ENCODE measurements around the gene MGMT. TPM values are rescaled to one million over a fixed set of nuclear protein-coding genes. Genes with fewer than 3 reads are reported as not detected.

Gene MGMT
- total and polyA plus RNA-seq, 8 donors, result 1.2 to 37.8 (median 21.3) TPM

DNA sequence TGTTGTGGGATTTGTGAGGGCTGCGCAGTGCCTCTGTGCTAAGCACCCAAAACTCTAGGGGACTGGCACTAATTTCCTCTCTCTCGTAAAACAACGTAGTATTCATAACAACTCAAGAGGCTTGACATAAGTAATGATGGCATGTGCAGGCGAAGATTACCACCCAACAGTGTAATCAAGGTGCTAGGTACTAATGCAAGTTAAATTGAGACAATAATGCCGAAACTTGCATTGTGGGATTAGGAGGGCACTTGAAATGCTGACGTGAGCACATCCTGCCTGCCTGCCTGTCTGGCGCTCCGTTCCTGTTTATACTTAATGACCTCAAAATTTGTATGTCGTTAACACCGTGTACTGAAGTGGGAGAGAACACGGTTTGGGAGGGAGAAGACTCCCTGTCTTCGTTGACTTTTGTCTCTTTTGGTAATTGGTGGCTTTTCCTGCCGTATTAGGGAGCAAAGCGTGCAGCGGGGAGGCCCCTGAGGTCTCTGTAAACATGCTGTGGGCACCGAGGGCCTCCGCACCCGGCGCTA is 139.0 kb downstream of the MGMT start:
- no peaks in the 10 kb centered on the region for H3K4me1 ChIP-seq
- peak in 1 of 2 donors; percentile 54 for DNase-seq
- intact Hi-C loops (cut with DNase I; ENCODE audit: low total_unique reads), result no loop called here
- WGBS, 5 donors, result 78 to 83% (median 79%) methylated on average over 19 of the region's 19 CpGs
- H3K27me3 ChIP-seq, result no peaks in the 10 kb centered on the region
- H3K9me3 ChIP-seq, result no peaks in the 10 kb centered on the region
- TF ChIP-seq POLR2A (IDR thresholded peaks at IDR 0.05), result no peak
- TF ChIP-seq POLR2AphosphoS5 (IDR thresholded peaks at IDR 0.05), result no peak
- TF ChIP-seq, protein P1, sequence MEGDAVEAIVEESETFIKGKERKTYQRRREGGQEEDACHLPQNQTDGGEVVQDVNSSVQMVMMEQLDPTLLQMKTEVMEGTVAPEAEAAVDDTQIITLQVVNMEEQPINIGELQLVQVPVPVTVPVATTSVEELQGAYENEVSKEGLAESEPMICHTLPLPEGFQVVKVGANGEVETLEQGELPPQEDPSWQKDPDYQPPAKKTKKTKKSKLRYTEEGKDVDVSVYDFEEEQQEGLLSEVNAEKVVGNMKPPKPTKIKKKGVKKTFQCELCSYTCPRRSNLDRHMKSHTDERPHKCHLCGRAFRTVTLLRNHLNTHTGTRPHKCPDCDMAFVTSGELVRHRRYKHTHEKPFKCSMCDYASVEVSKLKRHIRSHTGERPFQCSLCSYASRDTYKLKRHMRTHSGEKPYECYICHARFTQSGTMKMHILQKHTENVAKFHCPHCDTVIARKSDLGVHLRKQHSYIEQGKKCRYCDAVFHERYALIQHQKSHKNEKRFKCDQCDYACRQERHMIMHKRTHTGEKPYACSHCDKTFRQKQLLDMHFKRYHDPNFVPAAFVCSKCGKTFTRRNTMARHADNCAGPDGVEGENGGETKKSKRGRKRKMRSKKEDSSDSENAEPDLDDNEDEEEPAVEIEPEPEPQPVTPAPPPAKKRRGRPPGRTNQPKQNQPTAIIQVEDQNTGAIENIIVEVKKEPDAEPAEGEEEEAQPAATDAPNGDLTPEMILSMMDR (IDR thresholded peaks at IDR 0.05), result no peak
- no peak for TF ChIP-seq EP300 (IDR thresholded peaks at IDR 0.05)
- no peaks in the 10 kb centered on the region for H3K36me3 ChIP-seq
- no peak overlapping the region for H3K4me3 ChIP-seq
- peak overlapping the region in 3 of 5 donors; percentile 2 to 49 (median 4) for H3K27ac ChIP-seq

DNA sequence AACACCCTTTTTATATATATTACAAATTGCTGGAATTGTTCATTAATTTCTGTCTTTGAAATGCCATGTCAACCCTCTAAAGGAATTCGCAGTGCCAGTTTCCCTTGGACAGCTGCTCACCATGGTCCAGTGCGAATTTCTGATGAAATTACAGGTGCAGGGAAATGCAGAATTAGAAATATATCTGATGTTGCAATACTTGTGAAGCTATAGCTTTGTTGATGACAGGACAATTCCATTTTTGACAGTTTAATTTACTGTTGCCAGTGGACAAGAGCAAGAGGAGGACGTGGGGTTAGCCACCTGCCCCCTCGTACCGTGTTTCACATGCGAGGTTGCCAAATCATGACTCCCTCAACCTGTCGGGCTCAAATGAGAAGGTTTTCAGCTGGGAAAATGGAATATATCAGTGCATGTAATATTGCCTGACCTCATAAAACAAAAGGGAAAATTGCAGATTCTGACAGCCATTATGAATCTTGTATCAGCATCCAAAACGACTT is 140.6 kb downstream of the MGMT start:
- 90 to 96% (median 94%) methylated on average over 8 of the region's 8 CpGs for WGBS, 5 donors
- no peak overlapping the region for H3K4me3 ChIP-seq
- no peak for DNase-seq
- TF ChIP-seq POLR2A (IDR thresholded peaks at IDR 0.05) (no peak), POLR2AphosphoS5 (IDR thresholded peaks at IDR 0.05) (no peak), EP300 (IDR thresholded peaks at IDR 0.05) (no peak)
- TF ChIP-seq, protein P1 (IDR thresholded peaks at IDR 0.05), result no peak
- H3K9me3 ChIP-seq, result no peaks in the 10 kb centered on the region
- H3K27ac ChIP-seq, result no peak overlapping the region
- H3K4me1 ChIP-seq, result no peaks in the 10 kb centered on the region
- H3K27me3 ChIP-seq, result no peaks in the 10 kb centered on the region
- intact Hi-C loops (cut with DNase I; ENCODE audit: low total_unique reads), result no loop called here
- H3K36me3 ChIP-seq, result no peaks in the 10 kb centered on the region

DNA sequence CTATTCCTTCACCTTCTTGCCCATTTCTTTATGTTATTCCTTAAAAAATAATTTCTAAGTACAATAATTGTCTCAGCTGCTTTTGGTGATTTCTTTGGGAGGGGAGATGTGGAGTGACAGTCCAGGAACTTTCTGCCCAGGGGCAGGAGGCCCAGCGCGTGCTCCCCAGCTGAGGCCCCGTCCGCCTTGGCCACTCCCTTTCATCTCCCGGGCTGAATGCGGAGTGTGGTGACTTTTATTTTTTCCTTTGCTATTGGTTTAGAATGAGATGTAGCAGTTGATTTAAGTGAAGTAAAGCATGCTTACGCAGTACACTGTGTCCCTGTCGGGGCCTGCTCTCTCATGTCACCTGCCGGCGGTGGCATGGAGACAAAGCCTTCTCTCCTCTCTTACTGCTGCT is 141.6 kb downstream of the MGMT start:
- no peak for TF ChIP-seq POLR2AphosphoS5 (IDR thresholded peaks at IDR 0.05)
- no peak for TF ChIP-seq POLR2A (IDR thresholded peaks at IDR 0.05)
- TF ChIP-seq EP300 (IDR thresholded peaks at IDR 0.05), result no peak
- TF ChIP-seq, protein P1 (IDR thresholded peaks at IDR 0.05), result no peak
- Histone ChIP-seq H3K36me3 (no peaks in the 10 kb centered on the region), H3K4me1 (no peaks in the 10 kb centered on the region), H3K9me3 (no peaks in the 10 kb centered on the region), H3K27ac (no peak overlapping the region), H3K27me3 (no peaks in the 10 kb centered on the region), H3K4me3 (no peak overlapping the region)
- intact Hi-C loops (cut with DNase I; ENCODE audit: low total_unique reads), result no loop called here
- WGBS, 5 donors, result 82 to 96% (median 91%) methylated on average over 10 of the region's 10 CpGs
- DNase-seq, result no peak

DNA sequence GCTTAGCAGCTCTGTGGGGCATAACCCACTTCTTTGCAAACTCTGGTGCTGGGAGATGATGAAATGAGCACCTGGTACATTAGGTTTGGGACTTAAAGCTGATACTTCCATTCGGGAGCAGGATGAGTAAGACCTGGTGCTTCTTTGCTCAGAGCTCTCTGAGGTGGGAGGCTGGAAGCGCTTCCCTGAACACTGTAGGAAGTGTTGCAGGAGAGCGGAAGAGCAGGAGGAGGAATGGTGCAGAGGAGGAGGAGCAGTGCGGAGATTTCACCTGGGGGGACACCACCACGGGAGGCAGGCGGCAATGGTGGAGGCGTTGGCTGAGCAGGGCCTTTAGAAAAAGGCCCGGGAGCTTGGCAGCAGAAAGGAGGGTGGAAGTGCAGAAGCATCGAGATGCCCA is 142.5 kb downstream of the MGMT start:
- Histone ChIP-seq H3K27me3 (no peaks in the 10 kb centered on the region), H3K4me1 (no peaks in the 10 kb centered on the region), H3K4me3 (no peak overlapping the region), H3K27ac (no peak overlapping the region), H3K36me3 (no peaks in the 10 kb centered on the region), H3K9me3 (no peaks in the 10 kb centered on the region)
- WGBS, 5 donors, result 94 to 98% (median 95%) methylated on average over 9 of the region's 9 CpGs
- DNase-seq, result no peak
- TF ChIP-seq POLR2AphosphoS5 (IDR thresholded peaks at IDR 0.05) (no peak), POLR2A (IDR thresholded peaks at IDR 0.05) (no peak), EP300 (IDR thresholded peaks at IDR 0.05) (no peak)
- TF ChIP-seq, protein P1 (IDR thresholded peaks at IDR 0.05), result no peak
- intact Hi-C loops (cut with DNase I; ENCODE audit: low total_unique reads), result no loop called here
